T-helper 1 cell treated with Interleukin-12 subunit alpha and Interleukin-12 subunit beta and Interleukin-4 antibody, amounts not matched to agents 30 ng/mL and 1 ng/mL, for 36 hours (primary cell): Measurements from ENCODE around the gene PLOD1. TPM values are rescaled to one million over a fixed set of nuclear protein-coding genes. Genes with fewer than 3 reads are reported as not detected.
"Not testable (repeated sequence)": the region's sequence is repeated elsewhere in the genome, so short reads cannot be mapped to it uniquely, and the experiment has no call there.

Experiments used
- intact Hi-C: fragments of 100-400 bp; cut with micrococcal nuclease; formaldehyde crosslinking; loops from one replicate; pipeline ENCODE4 v1.15.1; 2024
- total RNA-seq: library from RNA; stranded (reverse); gene quantifications from 2 replicates; pipeline ENCODE4 v1.2.3, GENCODE V29; 2022

The PLOD1 gene
- 27.0 and 27.7 TPM in 2 replicates for total RNA-seq

DNA sequence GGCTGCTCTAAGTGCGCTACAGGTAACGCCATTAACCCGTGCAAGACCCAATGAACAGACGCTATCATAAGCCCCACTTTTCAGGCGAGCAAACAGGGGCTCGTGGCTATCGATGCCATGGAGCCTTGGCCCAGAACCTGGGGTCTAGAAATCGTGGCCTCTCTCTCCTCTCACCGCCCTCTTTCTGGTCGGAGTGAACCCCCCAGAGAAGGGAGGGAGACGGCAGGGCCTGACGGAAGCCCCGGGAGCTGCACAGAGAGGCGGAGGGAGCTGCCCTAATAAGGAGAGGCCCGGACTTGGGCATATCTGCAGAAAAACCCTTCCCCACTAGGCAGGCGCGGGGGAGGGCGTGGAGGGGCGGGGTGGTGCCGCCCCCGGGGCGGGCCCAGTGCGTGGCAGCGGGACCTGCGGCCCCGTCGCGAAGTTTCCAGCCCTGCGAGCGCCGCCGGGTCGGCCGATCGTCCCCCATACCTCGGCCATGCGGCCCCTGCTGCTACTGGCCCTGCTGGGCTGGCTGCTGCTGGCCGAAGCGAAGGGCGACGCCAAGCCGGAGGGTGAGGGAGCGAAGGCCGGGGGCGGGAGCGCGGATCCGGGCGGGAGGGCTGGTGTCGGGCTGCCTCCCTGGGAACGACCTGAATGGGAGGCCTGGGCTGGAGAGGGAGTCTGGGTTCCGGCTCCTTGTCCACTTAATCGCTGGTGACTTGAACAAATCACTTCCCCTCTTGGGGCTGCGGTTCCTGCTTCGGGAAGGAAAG, at the start of gene PLOD1:
TSS of gene PLOD1 (plus strand) at position 416 of the 755 bp plus-strand sequence. CDS start at position 479, 63 bp downstream.
- intact Hi-C loops: loop anchor here (1.0 kb wide), 4 partner anchors 8 to 85 kb away; partner anchors contain the start of genes KIAA2013, MFN2 and MIIP

DNA sequence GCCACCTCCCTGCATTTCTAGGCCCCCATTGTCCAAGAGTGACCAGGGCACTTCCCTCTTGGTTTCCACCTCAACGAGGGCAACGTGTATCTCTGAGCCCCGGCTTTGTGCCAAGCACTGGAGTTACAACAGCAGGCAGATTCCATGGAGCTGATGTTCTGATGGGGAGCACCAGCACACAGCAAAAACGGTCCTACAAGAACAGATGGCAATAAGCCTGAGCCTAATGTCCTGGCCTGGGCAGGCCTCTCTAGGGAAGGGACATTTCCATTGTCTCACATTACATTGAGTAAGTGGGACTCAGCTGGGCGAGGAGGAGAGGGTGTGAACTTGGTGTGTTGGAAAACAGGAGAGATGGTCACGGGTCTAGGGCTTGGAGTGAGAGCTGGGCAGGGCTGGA, 48.6 kb upstream of the PLOD1 start:
- intact Hi-C loops: no loop called here

DNA sequence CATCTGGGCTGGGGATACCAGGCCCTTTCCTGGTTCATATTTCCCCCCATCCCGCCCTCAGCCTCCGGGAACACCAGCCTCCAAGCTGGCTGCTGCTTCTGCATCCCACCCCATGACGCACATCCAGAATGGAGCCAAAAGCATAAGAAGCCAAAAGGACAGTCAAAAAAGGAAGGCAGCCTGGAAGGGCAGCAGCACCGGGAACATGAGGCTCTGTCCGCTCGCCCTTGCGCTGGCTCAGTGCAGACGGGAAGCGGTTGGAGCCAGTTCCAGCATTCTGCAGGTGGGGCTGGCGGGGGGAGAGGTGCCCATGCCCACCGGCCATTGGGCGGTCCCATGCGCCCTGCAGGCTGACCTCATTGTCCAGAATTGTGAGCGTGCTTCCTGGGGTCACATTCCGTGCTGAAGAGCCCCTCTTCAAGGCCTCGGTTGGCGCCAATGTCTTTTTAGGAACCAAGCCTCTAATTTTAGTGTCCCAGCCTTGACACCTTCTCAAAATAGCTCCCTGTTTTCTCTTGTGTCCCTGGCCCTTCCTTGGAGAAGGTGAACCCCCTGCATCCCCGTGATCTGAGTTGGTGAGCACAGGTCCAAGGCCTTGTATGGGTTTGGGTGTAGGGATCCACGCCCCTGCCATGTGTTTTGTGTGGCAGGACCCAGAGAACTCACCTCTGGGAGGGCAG, 47.4 kb upstream of the PLOD1 start:
- intact Hi-C loops: no loop called here

DNA sequence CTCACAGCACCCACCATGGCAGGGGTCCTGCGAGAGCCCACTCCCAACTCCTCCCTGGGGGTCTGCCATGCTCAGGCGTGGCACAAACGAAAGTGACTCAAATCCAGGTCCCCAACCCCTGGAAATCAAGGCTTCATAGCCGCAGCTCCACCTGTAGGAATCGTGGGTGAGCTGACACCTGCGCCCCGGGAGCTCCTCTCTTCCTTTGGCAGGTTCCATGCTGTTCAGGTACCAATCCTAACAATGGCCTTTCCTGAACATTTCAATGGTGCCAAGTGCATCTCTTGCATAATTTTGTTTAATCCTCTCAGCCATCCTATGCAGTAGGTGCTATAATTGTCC, 46.9 kb upstream of the PLOD1 start:
- intact Hi-C loops: no loop called here

DNA sequence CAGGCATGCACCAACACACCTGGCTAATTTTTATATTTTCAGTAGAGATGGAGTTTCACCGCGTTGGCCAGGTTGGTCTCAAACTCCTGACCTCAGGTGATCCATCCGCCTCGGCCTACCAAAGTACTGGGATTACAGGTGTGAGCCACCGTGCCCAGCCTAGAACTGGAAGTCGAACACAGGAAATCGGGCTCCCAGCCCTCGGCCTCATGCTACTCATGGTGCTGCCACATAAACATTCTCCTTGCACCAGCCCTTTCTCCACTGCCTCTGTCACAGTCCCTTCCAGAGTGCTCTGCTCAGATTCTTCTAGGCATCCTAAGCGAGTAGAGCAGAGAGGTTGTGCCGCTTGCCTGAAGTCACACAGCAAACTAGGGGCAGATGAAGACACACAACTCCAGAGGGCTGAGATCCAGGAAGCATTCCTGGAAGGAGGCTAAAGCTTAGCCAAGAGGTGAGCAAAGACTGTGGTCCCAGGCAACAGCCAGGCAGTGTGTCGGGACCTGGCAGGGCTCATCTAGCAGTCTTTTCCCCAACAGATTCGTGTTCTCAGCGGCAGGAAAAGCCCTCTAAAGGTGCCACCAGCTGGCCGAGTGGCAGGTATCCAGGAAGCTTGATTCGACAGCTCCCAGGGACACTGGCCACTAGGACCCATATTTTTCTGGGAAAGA, 46.2 kb upstream of the PLOD1 start:
- intact Hi-C loops: no loop called here

DNA sequence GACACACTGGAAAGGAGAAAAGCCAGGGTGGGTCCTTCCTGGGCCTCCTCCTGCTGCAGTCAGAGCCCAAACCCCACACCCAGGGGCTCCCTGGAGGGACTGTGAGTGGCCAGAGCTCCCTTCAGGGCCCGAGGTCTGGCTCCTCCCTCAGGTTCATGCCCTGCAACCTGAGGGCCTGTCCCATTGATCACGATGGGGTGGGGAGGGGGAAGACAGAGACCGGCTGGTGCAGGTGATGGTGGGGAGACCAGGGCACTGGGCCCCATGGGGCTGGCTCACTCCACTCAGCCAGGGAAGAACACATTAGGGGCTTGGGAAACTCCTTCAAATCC, 45.7 kb upstream of the PLOD1 start:
- intact Hi-C loops: no loop called here

DNA sequence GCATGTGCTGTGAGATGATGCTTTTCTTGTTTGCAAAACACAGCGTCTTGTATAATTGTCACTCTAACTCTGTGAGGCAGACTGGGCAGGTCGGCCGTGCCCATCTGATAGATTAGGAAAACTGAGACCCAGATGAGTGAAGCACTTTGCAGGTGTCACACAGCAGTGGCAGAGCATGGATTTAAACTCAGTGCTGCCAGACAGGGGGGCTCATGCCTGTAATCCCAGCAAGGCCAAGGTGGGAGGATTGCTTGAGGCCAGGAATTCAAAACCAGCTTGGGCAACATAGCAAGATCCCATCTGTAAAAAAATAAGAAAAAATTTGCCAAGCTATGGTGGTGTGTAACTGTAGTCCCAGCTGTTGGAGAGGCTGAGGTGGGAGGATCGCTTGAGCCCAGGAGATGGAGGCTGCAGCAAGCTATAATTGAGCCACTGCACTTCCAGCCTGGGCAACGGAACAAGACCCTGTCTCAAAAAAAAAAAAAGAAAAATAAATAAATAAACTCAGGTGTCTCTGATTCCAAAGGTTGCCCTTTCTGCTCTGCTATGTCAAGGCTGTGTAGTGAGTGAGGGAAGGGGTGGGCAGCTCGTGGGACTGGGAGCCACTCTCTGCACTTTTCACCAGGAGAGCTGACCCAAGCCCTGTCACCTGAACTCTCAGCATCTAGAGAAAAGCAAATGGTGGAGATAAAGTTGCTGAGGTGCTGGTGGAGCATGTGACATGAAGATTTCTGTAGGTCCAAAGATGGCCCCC, 42.9 kb upstream of the PLOD1 start:
- intact Hi-C loops: no loop called here

DNA sequence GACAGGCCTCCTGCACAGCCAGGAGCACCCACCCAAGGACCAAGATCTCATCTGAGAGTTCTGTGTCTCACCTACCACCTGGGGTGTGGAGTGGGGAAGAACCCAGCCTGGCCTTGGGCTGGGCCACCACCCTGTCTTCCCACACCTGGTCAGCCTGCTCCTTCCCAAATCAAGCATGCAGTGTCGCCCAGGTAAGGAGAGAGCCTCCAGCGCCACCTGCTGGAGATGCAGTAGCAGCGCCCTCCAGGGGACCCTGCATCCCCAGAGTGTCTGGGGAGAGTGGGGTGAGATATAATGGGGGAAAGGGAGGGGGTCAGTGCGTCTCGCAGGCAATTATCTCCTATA, 40.6 kb upstream of the PLOD1 start:
- intact Hi-C loops: loop anchor here (1.0 kb wide), 2 partner anchors 56 to 857 kb away; no protein-coding TSS in a partner anchor

DNA sequence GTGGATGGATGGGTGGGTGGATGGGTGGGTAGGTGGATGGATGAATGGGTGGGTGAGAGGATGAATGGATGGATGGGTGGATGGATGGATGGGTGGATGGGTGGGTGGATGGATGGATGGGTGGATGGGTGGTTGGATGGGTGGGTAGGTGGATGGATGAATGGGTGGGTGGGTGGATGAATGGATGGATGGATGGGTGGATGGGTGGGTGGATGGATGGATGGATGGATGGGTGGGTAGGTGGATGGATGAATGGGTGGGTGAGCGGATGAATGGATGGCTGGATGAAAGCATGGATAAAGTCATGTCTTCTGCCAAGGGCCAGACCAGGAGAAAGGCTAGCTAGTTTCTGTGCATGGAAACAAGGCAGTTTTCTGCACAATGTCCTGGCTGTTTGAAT, 40.0 kb upstream of the PLOD1 start:
- intact Hi-C loops: loop anchor here (1.0 kb wide), 1 partner anchor 56 kb away; no protein-coding TSS in a partner anchor

DNA sequence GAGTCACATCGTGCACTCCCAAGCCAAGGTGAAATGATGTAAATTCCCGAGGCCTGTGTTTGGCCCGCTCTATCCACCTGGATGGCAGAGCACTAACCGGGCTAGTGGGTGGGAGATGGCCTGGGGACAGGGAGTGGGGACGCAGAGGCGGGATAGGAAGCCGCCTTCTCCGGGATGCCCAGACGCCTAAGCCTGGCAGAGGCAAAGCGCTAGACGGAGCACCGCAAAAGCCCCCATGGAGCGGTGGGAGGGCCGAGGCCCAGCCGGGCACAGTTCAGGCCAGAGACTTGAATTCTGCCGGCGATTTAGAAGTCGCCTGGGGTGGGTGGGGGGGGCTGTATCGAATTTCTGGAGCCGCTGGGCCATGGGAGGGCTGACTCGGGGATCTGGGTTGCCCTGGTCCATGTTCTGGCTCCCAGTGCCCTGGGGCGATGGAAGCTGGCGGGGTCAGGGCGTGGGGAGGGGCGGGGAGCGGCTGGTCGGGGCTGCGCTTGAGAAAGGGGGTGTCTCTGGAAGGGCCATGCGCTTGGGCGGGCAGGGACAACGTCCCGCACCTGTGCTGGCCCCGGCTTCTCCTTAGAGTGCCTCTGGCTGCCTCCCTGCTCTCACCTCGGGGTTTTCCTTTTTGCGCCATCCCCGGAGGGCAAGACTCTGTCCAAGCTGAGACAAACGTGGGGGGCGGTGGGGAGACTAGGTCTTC, 36.3 kb upstream of the PLOD1 start:
- intact Hi-C loops: no loop called here

DNA sequence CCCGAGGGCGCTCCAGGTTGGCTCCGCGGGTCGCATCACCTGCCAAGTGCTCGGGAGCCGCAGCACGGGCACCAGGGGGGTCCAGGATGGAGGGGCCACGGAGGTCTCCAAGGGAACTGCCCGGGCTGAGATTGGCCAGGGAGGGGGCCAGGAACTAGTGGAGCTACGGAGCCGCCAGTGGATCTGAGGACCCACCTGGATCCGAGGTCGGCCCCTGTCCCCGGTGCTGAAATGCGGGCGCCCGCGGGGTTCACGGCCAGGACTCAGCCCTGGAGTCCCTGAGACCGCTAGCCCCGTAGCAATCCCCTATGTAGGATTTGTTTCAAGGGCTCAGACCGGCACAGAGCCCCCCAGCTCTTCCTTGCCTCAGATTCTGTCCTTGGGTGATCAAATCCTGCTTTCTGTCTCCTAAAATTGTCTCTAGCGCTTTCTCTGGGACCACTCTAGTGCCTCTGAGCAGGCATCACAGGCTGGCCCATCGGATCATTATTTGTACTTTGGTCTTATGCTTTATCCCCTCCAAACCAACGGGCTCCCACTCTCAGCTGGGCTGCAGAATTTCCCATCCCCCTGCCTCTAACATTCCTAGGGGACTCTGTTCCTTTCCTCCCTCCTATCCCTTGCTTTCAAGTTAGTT, 35.6 kb upstream of the PLOD1 start:
- intact Hi-C loops: no loop called here

DNA sequence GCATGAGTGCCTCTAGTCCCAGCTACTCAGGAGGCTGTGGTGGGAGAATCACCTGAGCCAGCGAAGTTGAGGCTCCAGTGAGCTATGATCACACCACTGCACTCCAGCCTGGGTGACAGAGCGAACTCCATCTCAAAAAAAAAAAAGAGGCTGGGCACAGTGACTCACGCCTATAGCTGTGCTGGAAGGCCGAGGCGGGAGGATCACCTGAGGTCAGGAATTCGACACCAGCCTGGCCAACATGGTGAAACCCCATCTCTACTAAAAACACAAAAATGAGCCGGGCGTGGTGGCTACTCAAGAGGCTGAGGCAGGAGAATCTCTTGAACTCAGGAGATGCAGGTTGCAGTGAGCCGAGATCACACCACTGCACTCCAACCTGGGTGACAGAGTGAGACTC, 33.1 kb upstream of the PLOD1 start:
- intact Hi-C loops: loop anchor here (10.0 kb wide), 2 partner anchors 533 to 713 kb away; partner anchors contain the start of gene DHRS3

DNA sequence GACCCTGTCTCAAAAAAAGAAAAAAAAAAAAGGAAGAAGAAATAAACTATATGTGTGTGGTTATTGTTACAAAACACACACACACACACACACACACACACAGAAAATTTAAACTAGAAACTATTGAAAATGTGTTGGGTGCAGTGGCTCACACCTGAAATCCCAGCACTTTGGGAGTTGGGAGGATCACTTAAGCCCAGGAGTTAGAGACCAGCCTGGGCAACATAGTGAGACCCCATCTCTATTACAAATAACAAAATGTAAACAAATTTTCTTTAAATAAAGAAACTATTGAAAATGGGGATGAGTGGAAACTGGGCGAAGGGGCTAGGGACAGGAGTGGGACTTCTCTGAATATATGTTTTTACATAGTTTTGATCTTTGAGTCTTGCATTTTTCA, 31.3 kb upstream of the PLOD1 start:
- intact Hi-C loops: loop anchor here (10.0 kb wide), 2 partner anchors 532 to 712 kb away; partner anchors contain the start of gene DHRS3

DNA sequence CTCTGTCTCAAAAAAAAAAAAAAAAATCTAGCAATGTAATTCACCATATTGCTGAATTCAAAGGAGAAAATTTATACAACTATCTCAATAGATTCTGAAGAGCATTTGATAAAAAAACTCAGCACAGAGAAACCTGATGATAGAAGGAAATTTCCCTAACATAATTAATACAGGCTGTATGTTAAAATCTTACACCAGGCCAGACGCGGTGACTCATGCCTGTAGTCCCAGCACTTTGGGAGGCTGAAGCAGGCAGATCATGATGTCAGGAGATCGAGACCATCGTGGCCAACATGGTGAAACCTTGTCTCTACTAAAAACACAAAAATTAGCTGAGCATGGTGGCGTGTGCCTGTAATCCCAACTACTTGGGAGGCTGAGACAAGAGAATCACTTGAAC, 30.4 kb upstream of the PLOD1 start:
- intact Hi-C loops: loop anchor here (10.0 kb wide), 2 partner anchors 531 to 711 kb away; partner anchors contain the start of gene DHRS3

DNA sequence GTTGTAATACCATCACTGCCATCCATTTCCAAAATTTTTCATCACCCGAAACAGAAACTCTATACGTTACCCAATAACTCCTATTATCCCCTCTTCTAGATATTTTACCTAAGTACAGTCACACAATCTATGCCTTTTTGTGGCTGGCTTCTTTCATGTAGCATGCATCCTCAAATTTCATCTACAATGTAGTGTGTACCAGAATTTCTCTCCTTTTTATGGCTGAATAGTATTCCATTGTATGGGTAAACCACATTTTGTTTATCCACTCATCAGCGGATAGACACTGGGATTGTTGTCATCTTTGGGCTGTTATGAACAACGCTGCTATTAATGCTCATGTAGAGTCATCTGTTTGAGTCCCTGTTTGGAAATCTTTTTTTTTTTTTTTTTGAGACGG, 29.5 kb upstream of the PLOD1 start:
- intact Hi-C loops: loop anchor here (5.0 to 10.0 kb wide), 5 partner anchors 182 to 868 kb away; partner anchors contain the start of genes DHRS3 and FBXO6

DNA sequence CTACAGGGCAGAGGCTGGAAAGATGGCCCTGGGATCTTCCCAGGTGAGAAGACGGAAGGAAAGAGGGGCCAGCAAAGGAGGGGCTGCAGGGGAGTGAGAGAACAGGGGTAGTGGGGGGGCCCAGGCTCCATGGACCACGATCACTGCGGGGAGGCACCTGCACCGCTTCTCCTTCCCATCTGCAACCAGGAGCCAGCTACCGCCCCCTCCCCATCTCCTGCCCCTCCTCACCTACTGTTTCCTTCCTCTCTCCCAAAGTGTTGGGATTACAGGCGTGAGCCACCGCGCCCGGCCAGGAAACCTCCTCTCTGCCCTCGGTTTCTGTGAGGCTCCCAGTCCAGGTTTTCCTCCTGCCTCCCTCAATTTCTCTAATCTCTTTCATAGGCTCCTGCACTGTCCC, 27.6 kb upstream of the PLOD1 start:
- intact Hi-C loops: loop anchor here (1.0 to 10.0 kb wide), 8 partner anchors 42 to 870 kb away; partner anchors contain the start of genes DHRS3, FBXO6 and SRM

DNA sequence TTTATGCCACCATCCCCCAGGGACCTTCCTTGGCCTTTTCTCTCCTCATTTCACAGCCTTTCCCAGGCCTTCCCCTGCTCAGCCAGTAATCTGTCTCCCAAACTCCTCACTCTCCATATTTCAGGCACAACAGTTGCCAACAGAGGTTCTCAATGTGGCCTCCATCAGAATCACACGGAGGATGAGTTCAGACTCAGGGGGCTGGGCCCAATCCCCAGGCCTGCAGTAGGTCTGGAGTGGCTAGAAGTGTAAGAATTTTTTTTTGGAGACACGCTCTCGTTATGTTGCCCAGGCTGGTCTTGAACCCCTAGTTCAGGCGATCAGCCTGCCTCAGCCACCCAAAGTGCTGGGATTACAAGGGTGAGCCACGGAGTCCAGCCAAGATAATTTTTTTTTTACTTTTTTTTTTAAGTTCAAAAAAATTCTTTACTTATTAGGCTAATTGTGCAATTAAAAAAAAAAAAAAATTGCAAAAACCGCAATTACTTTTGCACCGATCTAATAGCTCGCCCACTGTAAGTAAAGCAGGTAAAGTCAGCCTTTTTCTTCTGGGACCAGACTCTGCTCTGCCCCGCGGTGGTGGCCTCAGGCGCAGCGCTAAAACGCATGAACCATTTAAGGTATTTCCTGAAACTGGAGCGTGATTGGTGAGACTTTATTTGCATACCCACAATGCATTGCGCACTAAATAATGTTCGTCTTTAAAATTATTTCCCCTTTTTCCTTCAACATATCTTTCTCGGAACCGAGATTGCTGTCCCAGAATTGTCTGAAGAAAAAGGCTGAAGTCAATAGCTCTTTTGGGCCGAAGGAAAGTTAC, 27.0 kb upstream of the PLOD1 start:
- intact Hi-C loops: loop anchor here (1.0 to 10.0 kb wide), 18 partner anchors 27 to 870 kb away; partner anchors contain the start of genes CLCN6, DHRS3, EXOSC10 and FBXO6

DNA sequence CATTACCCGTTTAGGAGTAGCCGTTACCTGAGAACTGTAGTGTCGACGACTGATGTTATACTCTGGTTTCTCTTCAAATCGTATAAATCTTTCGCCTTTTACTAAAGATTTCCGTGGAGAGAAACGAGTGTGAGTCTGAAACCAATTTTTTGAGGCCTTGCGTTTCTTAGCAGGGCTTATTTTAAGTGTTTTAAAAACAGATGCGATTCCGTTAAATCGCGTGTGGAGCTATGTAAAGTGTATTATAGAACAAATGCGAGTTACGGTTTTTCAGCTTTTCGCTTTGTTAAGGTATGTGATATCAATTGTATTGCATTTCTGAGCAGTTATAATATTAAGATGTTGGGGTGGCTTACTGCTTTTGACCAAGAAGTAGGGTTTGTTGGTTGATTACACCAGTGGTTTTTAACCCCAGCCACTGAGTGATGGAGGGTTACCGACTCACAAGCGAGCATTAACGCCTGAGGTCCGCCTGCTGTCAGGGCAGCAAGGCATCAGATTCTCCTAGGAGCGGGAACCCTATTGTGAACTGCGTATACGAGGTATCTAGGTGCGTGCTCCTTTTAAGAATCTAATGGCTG, 26.3 kb upstream of the PLOD1 start:
- intact Hi-C loops: loop anchor here (1.0 to 10.0 kb wide), 15 partner anchors 26 to 871 kb away; partner anchors contain the start of genes CLCN6, DHRS3, EXOSC10 and FBXO6

DNA sequence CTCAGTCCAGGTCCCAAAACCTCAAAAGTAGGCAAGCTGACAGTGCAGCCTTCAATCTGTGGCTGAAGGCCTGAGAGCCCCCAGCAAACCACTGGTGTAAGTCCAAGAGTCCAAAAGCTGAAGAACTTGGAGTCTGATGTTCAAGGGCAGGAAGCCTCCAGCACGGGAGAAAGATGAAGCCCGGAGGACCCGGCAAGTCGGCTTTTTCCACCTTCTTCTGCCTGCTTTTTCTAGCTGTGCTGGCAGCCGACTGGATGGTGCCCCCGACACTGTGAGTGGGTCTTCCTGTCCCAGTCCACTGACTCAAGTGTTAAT, 23.6 kb upstream of the PLOD1 start:
- intact Hi-C loops: not testable (repeated sequence)
